HCT116 (cell line): ENCODE data around the gene RPL7A. TPM values are rescaled to one million over a fixed set of nuclear protein-coding genes. Genes with fewer than 3 reads are reported as not detected.

Source experiments
- ATAC-seq: fragments of 200-7000 bp; cut with Tn5 transposase; 2 replicates; pipeline ENCODE4 v1.9.1; 2020; ENCODE audit warnings: mild to moderate bottlenecking, moderate library complexity
- BruUV-seq: library from RNA; stranded (reverse); fragments of 400-500 nt; replicated peaks from 2 replicates; lab custom pipeline; 2021; lab: Mats Ljungman, UMichigan
- CTCF ChIA-PET: fragments of 300-600 bp; sonication (Branson Sonifier 250); formaldehyde crosslinking; loops from one replicate; lab custom pipeline; 2021; ENCODE audit warnings: antibody characterized with exemption; lab: Charles Lee
- POLR2A ChIA-PET: fragments of 300-600, 350-600 bp; sonication (Branson Sonifier 250); formaldehyde crosslinking; loops from one replicate; lab custom pipeline; 2021; ENCODE audit warnings: antibody characterized with exemption; lab: Charles Lee
- RAD21 ChIA-PET, 2 experiments: fragments of 300-600 bp; sonication (Branson Sonifier 250); formaldehyde crosslinking; loops; one replicate each; lab custom pipeline; 2023; ENCODE audit warnings: low total read pairs in 2 of 2; ENCODE audit not compliant: uncharacterized antibody in 2 of 2, unreplicated experiment in 2 of 2, low non-redundant PET in 1 of 2; lab: Charles Lee
- DNase-seq: peaks from one replicate; pipeline ENCODE4 v3.0.0-alpha.2; 2010; ENCODE audit warnings: low read depth, low spot score
- H2AFZ ChIP-seq: fragments of 200-600 bp; shearing (Covaris generic), sonication (generic); 2 replicates; pipeline ENCODE4 v1.6.1; 2017; ENCODE audit warnings: low read depth, mixed run types, mixed read lengths, antibody characterized with exemption, low read length; ENCODE audit not compliant: poor library complexity, severe bottlenecking
- H3K27ac ChIP-seq: 2 replicates; pipeline ENCODE4 v1.5.1; 2012; ENCODE audit warnings: low read depth, low read length
- H3K27me3 ChIP-seq: fragments of 200-600 bp; sonication (generic); 2 replicates; pipeline ENCODE4 v1.6.1; 2016; ENCODE audit warnings: mixed run types, low read length, mixed read lengths; ENCODE audit not compliant: insufficient read depth
- H3K36me3 ChIP-seq, 2 experiments: fragments of 200-500 bp in 1 of 2; fragments of 200-600 bp in 1 of 2; sonication (Bioruptor generic) in 1 of 2; sonication (generic) in 1 of 2; 2 replicates each; pipeline versions ENCODE4 v1.5.1 to v1.6.1; 2014 to 2016; ENCODE audit warnings: low read length in 2 of 2, inconsistent platforms in 1 of 2, mixed read lengths in 1 of 2, mixed run types in 1 of 2; ENCODE audit not compliant: insufficient read depth in 2 of 2, control insufficient read depth in 1 of 2
- H3K4me1 ChIP-seq, 2 experiments: fragments of 200-600 bp in 1 of 2; sonication (generic) in 1 of 2; 2 replicates each; pipeline versions ENCODE4 v1.5.1 to v1.6.1; 2012 to 2017; ENCODE audit warnings: low read length in 2 of 2, inconsistent platforms in 1 of 2, mild to moderate bottlenecking in 1 of 2, mixed read lengths in 1 of 2, mixed run types in 1 of 2, moderate library complexity in 1 of 2; ENCODE audit not compliant: insufficient read depth in 2 of 2, control insufficient read depth in 1 of 2
- H3K4me2 ChIP-seq: fragments of 200-600 bp; sonication (generic); 2 replicates; pipeline ENCODE4 v1.6.1; 2017; ENCODE audit warnings: mixed run types, low read length, mixed read lengths
- H3K4me3 ChIP-seq, 2 experiments: fragments of 200-600 bp in 1 of 2; sonication (generic) in 1 of 2; replicated peaks in 1 of 2; 2 replicates each; pipeline ENCODE4 v1.5.1; 2011 to 2016; ENCODE audit warnings: low read length in 2 of 2, control low read depth in 1 of 2, low read depth in 1 of 2, mild to moderate bottlenecking in 1 of 2, mixed read lengths in 1 of 2, mixed run types in 1 of 2
- H3K79me2 ChIP-seq: fragments of 200-600 bp; sonication (generic); 2 replicates; pipeline ENCODE4 v1.6.1; 2017; ENCODE audit warnings: mild to moderate bottlenecking, mixed run types, low read length, moderate library complexity, mixed read lengths; ENCODE audit not compliant: insufficient read depth
- H3K9ac ChIP-seq: fragments of 200-600 bp; sonication (generic); 2 replicates; pipeline ENCODE4 v1.6.1; 2016; ENCODE audit warnings: low read length, mixed read lengths
- H3K9me2 ChIP-seq: fragments of 200-600 bp; sonication (generic), shearing (Covaris generic); 2 replicates; pipeline ENCODE4 v1.6.1; 2017; ENCODE audit warnings: mixed run types, mild to moderate bottlenecking, moderate library complexity; ENCODE audit not compliant: insufficient read depth
- H3K9me3 ChIP-seq, 2 experiments: fragments of 200-500 bp in 1 of 2; fragments of 200-600 bp in 1 of 2; sonication (Bioruptor generic) in 1 of 2; sonication (generic) in 1 of 2; 2 replicates each; pipeline ENCODE4 v1.6.1; 2014 to 2017; ENCODE audit warnings: low read length in 2 of 2, mixed read lengths in 2 of 2, inconsistent platforms in 1 of 2, low read depth in 1 of 2, mild to moderate bottlenecking in 1 of 2, mixed run types in 1 of 2, moderate library complexity in 1 of 2; ENCODE audit not compliant: control insufficient read depth in 1 of 2, insufficient read depth in 1 of 2
- H4K20me1 ChIP-seq: fragments of 200-600 bp; sonication (generic), shearing (Covaris generic); 2 replicates; pipeline ENCODE4 v1.6.1; 2017; ENCODE audit warnings: mixed run types, mild to moderate bottlenecking, moderate library complexity; ENCODE audit not compliant: insufficient read depth
- CBX3 ChIP-seq: IDR thresholded peaks from 2 replicates; pipeline ENCODE4 v1.6.1; 2012; ENCODE audit warnings: low read depth
- EZH2phosphoT487 ChIP-seq: fragments of 200-600 bp; IDR thresholded peaks from 2 replicates; pipeline ENCODE4 v1.6.1; 2018; ENCODE audit warnings: antibody characterized with exemption, borderline replicate concordance
- POLR2AphosphoS5 ChIP-seq: IDR thresholded peaks from 2 replicates; pipeline ENCODE4 v1.6.1; 2011; ENCODE audit warnings: mild to moderate bottlenecking, low read depth, low read length, moderate library complexity
- RAD21 ChIP-seq: IDR thresholded peaks from 2 replicates; pipeline ENCODE4 v1.6.1; 2012; ENCODE audit warnings: low read depth, mild to moderate bottlenecking
- ZFX ChIP-seq: fragments of 450-650 bp; IDR thresholded peaks from 2 replicates; pipeline ENCODE4 v1.6.1; 2017
- ZNF274 ChIP-seq: fragments of 200-500 bp; sonication (Bioruptor generic); IDR thresholded peaks from 2 replicates; pipeline ENCODE4 v1.6.1; 2014; ENCODE audit warnings: mild to moderate bottlenecking, low read depth, low read length, inconsistent platforms
- intact Hi-C: fragments of 100-400 bp; cut with micrococcal nuclease; formaldehyde crosslinking; loops from 2 replicates; pipeline ENCODE4 v1.10.0; 2022
- total RNA-seq: library from RNA; stranded (reverse); gene quantifications from one replicate; pipeline ENCODE4 v1.2.1, GENCODE V29; 2021; ENCODE audit not compliant: unreplicated experiment
- TF ChIP-seq, protein P1 (sequence below), 3 experiments: fragments of 200-600 bp in 1 of 3; sonication (generic) in 1 of 3; IDR thresholded peaks in 2 of 3; conservative IDR thresholded peaks in 1 of 3; 2 replicates each; pipeline ENCODE4 v1.5.1; 2012 to 2017; ENCODE audit warnings: low read depth in 2 of 3, low read length in 2 of 3, antibody characterized with exemption in 1 of 3, borderline replicate concordance in 1 of 3, control low read depth in 1 of 3, mild to moderate bottlenecking in 1 of 3, mixed read lengths in 1 of 3, mixed run types in 1 of 3, moderate library complexity in 1 of 3; ENCODE audit not compliant: insufficient read depth in 1 of 3
- TF ChIP-seq, protein P2 (sequence below): IDR thresholded peaks from 2 replicates; pipeline ENCODE4 v1.6.1; 2012

Gene RPL7A
- total RNA-seq, 1 experiment from 2014 or later: 2,837 TPM

DNA sequence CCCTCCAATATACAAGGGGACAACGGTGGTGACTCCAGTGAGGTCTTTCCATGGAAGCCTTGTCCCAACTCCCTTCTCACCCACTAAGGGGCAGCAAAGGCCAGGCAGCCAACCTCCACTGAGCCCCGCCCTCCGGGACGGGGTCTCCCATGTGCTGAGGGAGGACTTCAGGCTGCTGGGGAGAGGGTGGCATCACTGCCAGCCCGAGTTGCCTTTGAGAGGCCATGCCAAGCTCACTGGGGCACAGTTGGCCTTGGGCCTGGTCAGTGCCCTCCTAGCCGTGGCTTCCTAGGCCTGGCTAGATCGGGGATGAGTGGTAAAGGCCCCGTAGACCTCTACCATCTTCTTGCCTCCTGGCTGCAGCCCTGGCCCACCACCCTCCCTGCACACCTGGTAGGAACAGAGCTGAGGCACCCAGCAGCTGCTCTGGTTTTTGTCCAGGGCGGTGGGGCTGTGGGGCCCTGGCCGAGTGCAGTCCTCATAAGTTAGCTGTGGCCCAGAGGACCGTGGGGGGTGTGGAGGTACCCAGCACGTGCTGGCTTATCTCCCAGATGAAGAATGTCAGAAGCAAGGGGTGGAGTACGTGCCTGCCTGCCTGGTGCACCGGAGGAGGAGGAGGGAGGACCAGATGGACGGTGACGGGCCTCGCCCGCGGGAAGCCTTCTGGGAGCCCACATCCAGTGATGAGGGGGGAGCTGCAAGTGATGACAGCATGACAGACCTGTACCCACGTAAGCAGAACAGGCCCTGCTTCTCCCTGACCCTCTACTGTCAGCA, 11.6 kb downstream of the RPL7A start:
- POLR2A ChIA-PET: interaction anchor here (0.9 kb wide), 1 partner anchor 12 kb away, joined by 3 read pairs; the partner anchor contains the start of genes MED22 and RPL7A

More for the DNA sequence above, 11.6 kb downstream of the RPL7A start:
- Histone ChIP-seq H3K27me3 (no peaks in the 10 kb centered on the region), H3K27ac (no peak overlapping the region; the same call in 1 of the 2 replicates), H3K79me2 (peaks cover 57% of the 10 kb centered on the region), H3K9ac (no peak overlapping the region), H3K4me2 (no peak overlapping the region), H3K36me3 (peaks cover 19 to 33% of the 10 kb centered on the region in 2 experiments; a peak in 3 of 4 replicates), H2AFZ (no peak overlapping the region), H4K20me1 (no peaks in the 10 kb centered on the region), H3K4me1 (peaks cover 7 to 20% of the 10 kb centered on the region in 2 experiments; a peak in 3 of 4 replicates), H3K9me2 (no peaks in the 10 kb centered on the region), H3K4me3 (no peak overlapping the region), H3K9me3 (no peaks in the 10 kb centered on the region)
- intact Hi-C loops: loop anchor here (1.0 to 10.0 kb wide), 3 partner anchors 45 to 635 kb away; partner anchors contain the start of gene VAV2
- CTCF ChIA-PET: interaction anchor here (1.1 kb wide), 1 partner anchor 100 kb away, joined by 3 read pairs; the partner anchor contains the start of gene CACFD1
- RAD21 ChIA-PET: no interaction called here
- BruUV-seq: no TSS peak
- DNase-seq: no peak
- TF ChIP-seq, protein P1, sequence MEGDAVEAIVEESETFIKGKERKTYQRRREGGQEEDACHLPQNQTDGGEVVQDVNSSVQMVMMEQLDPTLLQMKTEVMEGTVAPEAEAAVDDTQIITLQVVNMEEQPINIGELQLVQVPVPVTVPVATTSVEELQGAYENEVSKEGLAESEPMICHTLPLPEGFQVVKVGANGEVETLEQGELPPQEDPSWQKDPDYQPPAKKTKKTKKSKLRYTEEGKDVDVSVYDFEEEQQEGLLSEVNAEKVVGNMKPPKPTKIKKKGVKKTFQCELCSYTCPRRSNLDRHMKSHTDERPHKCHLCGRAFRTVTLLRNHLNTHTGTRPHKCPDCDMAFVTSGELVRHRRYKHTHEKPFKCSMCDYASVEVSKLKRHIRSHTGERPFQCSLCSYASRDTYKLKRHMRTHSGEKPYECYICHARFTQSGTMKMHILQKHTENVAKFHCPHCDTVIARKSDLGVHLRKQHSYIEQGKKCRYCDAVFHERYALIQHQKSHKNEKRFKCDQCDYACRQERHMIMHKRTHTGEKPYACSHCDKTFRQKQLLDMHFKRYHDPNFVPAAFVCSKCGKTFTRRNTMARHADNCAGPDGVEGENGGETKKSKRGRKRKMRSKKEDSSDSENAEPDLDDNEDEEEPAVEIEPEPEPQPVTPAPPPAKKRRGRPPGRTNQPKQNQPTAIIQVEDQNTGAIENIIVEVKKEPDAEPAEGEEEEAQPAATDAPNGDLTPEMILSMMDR (IDR thresholded peaks at IDR 0.05 in 2 of 3, conservative IDR thresholded peaks at IDR 0.05 in 1 of 3; ENCODE audit: borderline replicate concordance in 1 of 3, insufficient read depth in 1 of 3, low read depth in 2 of 3, low read length in 2 of 3): peak; percentile 24 to 43 (median 42); a peak in 4 of 6 replicates
- TF ChIP-seq POLR2AphosphoS5: no peak
- TF ChIP-seq EZH2phosphoT487: no peak
- TF ChIP-seq ZFX: no peak
- peak; percentile 58 for TF ChIP-seq RAD21
- TF ChIP-seq, protein P2, sequence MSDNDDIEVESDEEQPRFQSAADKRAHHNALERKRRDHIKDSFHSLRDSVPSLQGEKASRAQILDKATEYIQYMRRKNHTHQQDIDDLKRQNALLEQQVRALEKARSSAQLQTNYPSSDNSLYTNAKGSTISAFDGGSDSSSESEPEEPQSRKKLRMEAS: no peak
- TF ChIP-seq CBX3: no peak
- TF ChIP-seq ZNF274: no peak
- ATAC-seq: no peak
